ENCODE measurements around the gene GFOD1. TPM values are rescaled to one million over a fixed set of nuclear protein-coding genes. Genes with fewer than 3 reads are reported as not detected.

The GFOD1 gene
- polyA plus RNA-seq, 1 of the 3 experiments (the other 2 are of a cell fraction): 1.6 TPM

GRCh38 chr6:13471184-13471583 is 16.2 kb downstream of the GFOD1 start:
- no peak overlapping the region for H3K4me3 ChIP-seq (ENCODE audit: low read depth in 2 of 2, low read length in 1 of 2)
- H3K9me2 ChIP-seq: no peaks in the 10 kb centered on the region
- no peaks in the 10 kb centered on the region for H4K20me1 ChIP-seq (ENCODE audit: insufficient read depth)
- DNase-seq: no peak
- H3K27ac ChIP-seq (ENCODE audit: low read depth in 2 of 2, low read length in 1 of 2): no peak overlapping the region
- H3K4me1 ChIP-seq (ENCODE audit: control insufficient read depth in 1 of 2, insufficient read depth in 2 of 2, low read depth in 1 of 2, low read length in 1 of 2): peaks cover 0 to 12% of the 10 kb centered on the region in 2 experiments; a peak in 2 of 4 replicates
- H3K27me3 ChIP-seq (ENCODE audit: insufficient read depth): no peaks in the 10 kb centered on the region
- POLR2A ChIA-PET: no interaction called here
- no peaks in the 10 kb centered on the region for H3F3A ChIP-seq (replicated peaks; ENCODE audit: insufficient read depth)
- H3K36me3 ChIP-seq (replicated peaks in 1 of 2; ENCODE audit: control insufficient read depth in 1 of 2, insufficient read depth in 2 of 2, low read length in 1 of 2): no peaks in the 10 kb centered on the region
- H2AFZ ChIP-seq (ENCODE audit: low read depth): no peak overlapping the region
- H3K9me3 ChIP-seq: no peaks in the 10 kb centered on the region
- no peaks in the 10 kb centered on the region for H3K79me2 ChIP-seq (ENCODE audit: insufficient read depth)
- WGBS (ENCODE audit: low lambda C conversion rate): 64% methylated on average over 4 of the region's 4 CpGs
- CTCF ChIA-PET: no interaction called here
- H3K4me2 ChIP-seq: no peak overlapping the region
- no peak for TF ChIP-seq POLR2AphosphoS5 (IDR thresholded peaks at IDR 0.05; ENCODE audit: low read depth, low read length)
- TF ChIP-seq GATA2 (CRISPR knock-in tag; IDR thresholded peaks at IDR 0.05): no peak
- TF ChIP-seq NFIC (IDR thresholded peaks at IDR 0.05; ENCODE audit: borderline replicate concordance): no peak
- no peak for TF ChIP-seq GABPA (IDR thresholded peaks at IDR 0.05; ENCODE audit: low read depth)
- TF ChIP-seq CTCF (IDR thresholded peaks at IDR 0.05): no peak
- no peak for TF ChIP-seq PBX3 (IDR thresholded peaks at IDR 0.05)
- no peak for TF ChIP-seq REST (IDR thresholded peaks at IDR 0.05; ENCODE audit: low read depth, low read length)
- TF ChIP-seq JUND (IDR thresholded peaks at IDR 0.05): no peak
- no peak for TF ChIP-seq TAF1 (IDR thresholded peaks at IDR 0.05; ENCODE audit: borderline replicate concordance, low read depth, low read length)
- no peak for TF ChIP-seq FOXJ3 (CRISPR knock-in tag; IDR thresholded peaks at IDR 0.05)
- TF ChIP-seq USF2 (IDR thresholded peaks at IDR 0.05; ENCODE audit: borderline replicate concordance, low read depth, low read length): no peak
- TF ChIP-seq NRF1 (IDR thresholded peaks at IDR 0.05; ENCODE audit: low read depth, low read length): no peak
- TF ChIP-seq TEAD4 (IDR thresholded peaks at IDR 0.05; ENCODE audit: borderline replicate concordance, insufficient read depth): no peak
- no peak for TF ChIP-seq CHD2 (IDR thresholded peaks at IDR 0.05; ENCODE audit: low read length, partially characterized antibody)
- no peak overlapping the region for H3K9ac ChIP-seq
